Naive thymus-derived CD8-positive, alpha-beta T cell (primary cell): ENCODE data around the gene GMPPA. TPM values are rescaled to one million over a fixed set of nuclear protein-coding genes. Genes with fewer than 3 reads are reported as not detected.

Experiments
- ATAC-seq, 2 donors: fragments of 150-1000 bp; cut with Tn5 transposase in 1 of 2; sonication (Bioruptor Pico), chemical (Tn5 transposase) in 1 of 2; 1 replicate in 1 of 2; 2 replicates in 1 of 2; pipeline ENCODE4 v1.10.0; 2021; ENCODE audit warnings: mild to moderate bottlenecking in 2 of 2, moderate library complexity in 2 of 2
- POLR2A ChIA-PET: fragments of 350-600 bp; sonication (Branson Sonifier 250); formaldehyde crosslinking; loops from one replicate; lab custom pipeline; 2021; ENCODE audit warnings: antibody characterized with exemption; lab: Charles Lee
- DNase-seq, 10 donors: peaks; one replicate each; pipeline versions ENCODE4 v3.0.0 to v3.0.0-alpha.2; 2020 to 2022
- H3K27ac Mint-ChIP-seq, 10 donors: one replicate each; pipeline ENCODE4 v1.8.0; 2020 to 2022; ENCODE audit warnings: mild to moderate bottlenecking in 10 of 10, mixed read lengths in 10 of 10, moderate library complexity in 4 of 10, inconsistent platforms in 1 of 10
- H3K27me3 Mint-ChIP-seq, 5 donors: one replicate each; pipeline ENCODE4 v1.8.0; 2021 to 2022; ENCODE audit warnings: mixed read lengths in 5 of 5
- H3K36me3 Mint-ChIP-seq, 3 donors: one replicate each; pipeline ENCODE4 v1.8.0; 2020 to 2022; ENCODE audit warnings: mixed read lengths in 3 of 3, mild to moderate bottlenecking in 2 of 3, inconsistent platforms in 1 of 3
- H3K4me1 Mint-ChIP-seq, 4 donors: one replicate each; pipeline ENCODE4 v1.8.0; 2021 to 2022; ENCODE audit warnings: mixed read lengths in 4 of 4
- H3K4me3 Mint-ChIP-seq, 10 donors: one replicate each; pipeline ENCODE4 v1.8.0; 2020 to 2022; ENCODE audit warnings: mild to moderate bottlenecking in 10 of 10, mixed read lengths in 10 of 10, moderate library complexity in 6 of 10, inconsistent platforms in 1 of 10
- H3K9me3 Mint-ChIP-seq, 9 donors: one replicate each; pipeline ENCODE4 v1.8.0; 2020 to 2022; ENCODE audit warnings: mixed read lengths in 9 of 9, mild to moderate bottlenecking in 3 of 9, inconsistent platforms in 1 of 9, moderate library complexity in 1 of 9
- polyA plus RNA-seq, 3 donors: library from polyadenylated mRNA; unstranded; fragments of 300-500 nt; fragmentation: Illumina TruSeq; gene quantifications; one replicate each; pipeline ENCODE4 v1.2.3, GENCODE V29; 2021
- total RNA-seq, 8 experiments: library from RNA in 2 of 8; stranded (reverse) in 2 of 8; gene quantifications; one replicate each; pipeline ENCODE4 v1.2.3 and lab custom pipeline; 2021 to 2026

Gene GMPPA
- total and polyA plus RNA-seq, 5 experiments from 2014 or later, result 12.1 to 26.9 (median 22.0) TPM

DNA sequence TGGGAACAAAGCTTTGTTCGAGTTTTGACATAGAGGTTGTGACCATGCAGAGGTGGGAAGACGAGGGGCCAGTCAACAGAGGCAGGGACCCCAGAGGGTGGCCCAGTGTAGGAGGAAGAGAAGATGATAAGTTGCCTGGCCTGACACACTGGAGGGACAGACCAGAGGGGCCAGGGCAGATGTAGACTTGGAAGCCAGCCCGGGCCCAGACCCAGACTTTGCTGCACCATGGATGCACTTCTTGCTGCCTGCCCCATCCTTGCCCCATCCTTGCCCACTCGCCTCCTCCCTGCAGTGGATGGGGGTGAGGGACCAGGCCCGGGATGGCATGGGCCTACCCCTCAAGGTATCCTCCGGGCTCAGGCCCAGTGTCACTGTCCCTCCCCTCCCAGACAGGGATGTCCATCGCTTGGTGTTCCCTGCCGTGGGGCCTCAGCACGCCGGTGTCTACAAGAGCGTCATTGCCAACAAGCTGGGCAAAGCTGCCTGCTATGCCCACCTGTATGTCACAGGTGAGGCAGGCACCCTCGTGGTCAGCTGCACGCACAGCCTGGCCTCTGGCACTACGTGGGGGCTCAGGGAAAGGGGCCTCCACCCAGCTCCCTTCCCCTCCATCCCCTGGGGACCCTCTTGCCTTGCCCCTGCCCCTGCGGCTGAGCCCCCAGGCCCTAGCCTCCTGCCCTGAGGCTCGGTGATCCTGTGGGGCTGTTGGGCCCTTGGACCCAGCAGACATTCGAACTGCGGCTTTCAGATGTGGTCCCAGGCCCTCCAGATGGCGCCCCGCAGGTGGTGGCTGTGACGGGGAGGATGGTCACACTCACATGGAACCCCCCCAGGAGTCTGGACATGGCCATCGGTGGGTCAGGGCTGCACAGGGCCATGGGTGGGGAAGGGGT is 27.0 kb upstream of the GMPPA start:
- H3K4me3 Mint-ChIP-seq, result no peak overlapping the region

DNA sequence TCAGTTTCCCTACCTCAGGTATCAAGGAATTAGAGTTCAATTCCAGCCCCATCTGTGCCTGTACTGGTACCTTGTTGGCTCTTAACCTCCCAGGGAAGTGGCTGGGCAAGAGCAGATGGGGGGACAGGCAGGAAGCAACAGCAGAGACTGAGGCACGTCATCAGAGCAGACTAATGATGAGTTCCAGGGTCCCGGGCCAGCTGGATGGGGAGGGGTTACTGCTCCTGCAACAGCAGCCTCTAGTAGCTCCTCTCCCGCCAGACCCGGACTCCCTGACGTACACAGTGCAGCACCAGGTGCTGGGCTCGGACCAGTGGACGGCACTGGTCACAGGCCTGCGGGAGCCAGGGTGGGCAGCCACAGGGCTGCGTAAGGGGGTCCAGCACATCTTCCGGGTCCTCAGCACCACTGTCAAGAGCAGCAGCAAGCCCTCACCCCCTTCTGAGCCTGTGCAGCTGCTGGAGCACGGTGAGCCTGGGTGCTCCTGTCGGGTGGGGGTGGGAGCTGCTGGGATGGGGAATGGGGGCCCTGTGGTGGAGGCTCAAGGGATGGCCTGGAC is 26.0 kb upstream of the GMPPA start:
- no peak for ATAC-seq
- Mint-ChIP-seq H3K36me3 (peaks cover 0 to 21% (median 2%) of the 10 kb centered on the region in 3 donors), H3K4me3 (no peak overlapping the region), H3K27me3 (peaks cover 0 to 5% (median 0%) of the 10 kb centered on the region in 5 donors), H3K9me3 (no peaks in the 10 kb centered on the region), H3K27ac (no peak overlapping the region), H3K4me1 (peaks cover 4 to 9% (median 5%) of the 10 kb centered on the region in 4 donors)
- no peak for DNase-seq
- POLR2A ChIA-PET, result interaction anchor here (0.6 kb wide), 1 partner anchor 32 kb away, joined by 3 read pairs; no protein-coding TSS in a partner anchor

More for the DNA sequence above, 27.0 kb upstream of the GMPPA start:
- peaks cover 4 to 9% (median 5%) of the 10 kb centered on the region in 4 donors for H3K4me1 Mint-ChIP-seq
- DNase-seq (no peak), ATAC-seq (no peak)
- POLR2A ChIA-PET, result no interaction called here
- H3K36me3 Mint-ChIP-seq, result peaks cover 0 to 26% (median 2%) of the 10 kb centered on the region in 3 donors
- peaks cover 0 to 5% (median 0%) of the 10 kb centered on the region in 5 donors for H3K27me3 Mint-ChIP-seq
- H3K9me3 Mint-ChIP-seq, result no peaks in the 10 kb centered on the region
- peak overlapping the region in 2 of 10 donors; percentile 5 to 70 for H3K27ac Mint-ChIP-seq

DNA sequence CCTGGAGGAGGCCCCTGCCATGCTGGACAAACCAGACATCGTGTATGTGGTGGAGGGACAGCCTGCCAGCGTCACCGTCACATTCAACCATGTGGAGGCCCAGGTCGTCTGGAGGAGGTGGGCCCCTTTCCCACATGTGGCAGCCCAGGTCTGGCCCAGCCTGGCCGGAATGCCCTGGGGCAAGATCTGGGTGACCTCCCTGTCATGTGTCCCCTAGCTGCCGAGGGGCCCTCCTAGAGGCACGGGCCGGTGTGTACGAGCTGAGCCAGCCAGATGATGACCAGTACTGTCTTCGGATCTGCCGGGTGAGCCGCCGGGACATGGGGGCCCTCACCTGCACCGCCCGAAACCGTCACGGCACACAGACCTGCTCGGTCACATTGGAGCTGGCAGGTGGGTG is 25.2 kb upstream of the GMPPA start:
- Mint-ChIP-seq H3K4me1 (peaks cover 4 to 9% (median 5%) of the 10 kb centered on the region in 4 donors), H3K36me3 (peaks cover 0 to 21% (median 2%) of the 10 kb centered on the region in 3 donors), H3K27me3 (peaks cover 0 to 5% (median 0%) of the 10 kb centered on the region in 5 donors), H3K27ac (no peak overlapping the region), H3K9me3 (no peaks in the 10 kb centered on the region), H3K4me3 (no peak overlapping the region)
- no peak for DNase-seq
- no peak for ATAC-seq
- POLR2A ChIA-PET, result no interaction called here

DNA sequence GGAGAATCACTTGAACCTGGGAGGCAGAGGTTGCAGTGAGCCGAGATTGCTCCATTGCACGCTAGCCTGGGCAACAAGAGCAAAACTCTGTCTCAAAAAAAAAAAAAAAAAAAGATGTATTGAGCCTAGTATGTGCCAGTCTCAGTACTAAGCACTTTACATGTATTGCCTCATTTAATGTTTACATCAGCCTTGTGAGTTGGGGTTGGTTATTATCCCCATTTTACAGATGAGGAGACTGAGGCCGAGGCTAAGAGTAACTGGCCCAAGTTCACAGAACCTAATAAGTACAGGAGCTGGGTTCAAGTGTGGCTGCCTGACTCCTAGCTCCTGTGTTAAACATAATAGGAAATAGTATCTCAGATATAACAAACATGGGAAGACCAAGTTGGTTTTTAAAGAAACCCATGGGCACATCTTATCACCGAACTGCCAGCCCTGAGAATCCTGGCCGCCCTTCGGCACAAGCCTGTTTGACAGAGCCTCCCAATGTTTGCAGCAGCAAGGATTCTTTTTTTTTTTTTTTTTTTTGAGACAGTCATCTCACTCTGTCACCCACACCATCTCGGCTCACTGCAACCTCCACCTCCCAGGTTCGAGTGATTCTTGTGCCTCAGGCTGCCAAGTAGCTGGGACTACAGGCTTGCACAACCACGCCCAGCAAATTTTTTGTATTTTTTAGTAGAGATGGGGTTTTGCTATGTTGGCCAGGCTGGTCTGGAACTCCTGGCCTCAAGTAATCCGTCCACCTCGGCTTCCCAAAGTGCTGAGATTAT is 24.2 kb upstream of the GMPPA start:
- ATAC-seq, result no peak
- DNase-seq, result no peak
- H3K4me3 Mint-ChIP-seq, result no peak overlapping the region
- POLR2A ChIA-PET, result no interaction called here
- H3K4me1 Mint-ChIP-seq, result peaks cover 4 to 9% (median 5%) of the 10 kb centered on the region in 4 donors
- peaks cover 0 to 5% (median 0%) of the 10 kb centered on the region in 5 donors for H3K27me3 Mint-ChIP-seq
- no peak overlapping the region for H3K27ac Mint-ChIP-seq
- H3K9me3 Mint-ChIP-seq, result no peaks in the 10 kb centered on the region
- H3K36me3 Mint-ChIP-seq, result peaks cover 0 to 23% (median 2%) of the 10 kb centered on the region in 3 donors

DNA sequence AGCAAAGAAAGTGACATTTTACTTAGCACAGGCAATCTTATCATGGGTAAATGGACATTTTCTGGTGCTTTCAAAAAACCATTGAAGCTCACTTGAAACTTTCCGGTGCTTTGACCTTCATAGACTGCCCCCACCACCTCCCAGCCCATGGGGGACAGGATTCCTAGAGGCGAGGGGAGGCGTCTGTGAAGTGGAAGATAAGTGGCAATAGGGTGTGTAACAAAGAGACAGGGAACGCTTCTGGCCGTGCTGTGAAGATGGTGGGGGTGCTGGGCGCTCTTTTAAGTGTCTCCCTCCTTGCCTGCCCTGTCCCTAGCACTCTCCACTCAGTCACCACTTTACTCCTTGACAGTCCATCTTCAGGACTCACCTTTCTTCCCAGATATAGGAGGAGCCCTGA is 23.4 kb upstream of the GMPPA start:
- no peak overlapping the region for H3K4me3 Mint-ChIP-seq
- DNase-seq, result no peak
- POLR2A ChIA-PET, result no interaction called here
- peaks cover 4 to 10% (median 5%) of the 10 kb centered on the region in 4 donors for H3K4me1 Mint-ChIP-seq
- peaks cover 0 to 5% (median under 1%) of the 10 kb centered on the region in 5 donors for H3K27me3 Mint-ChIP-seq
- peaks cover 0 to 23% (median 2%) of the 10 kb centered on the region in 3 donors for H3K36me3 Mint-ChIP-seq
- H3K27ac Mint-ChIP-seq, result peak overlapping the region in 1 of 10 donors; percentile 34
- ATAC-seq, result no peak
- H3K9me3 Mint-ChIP-seq, result no peaks in the 10 kb centered on the region

DNA sequence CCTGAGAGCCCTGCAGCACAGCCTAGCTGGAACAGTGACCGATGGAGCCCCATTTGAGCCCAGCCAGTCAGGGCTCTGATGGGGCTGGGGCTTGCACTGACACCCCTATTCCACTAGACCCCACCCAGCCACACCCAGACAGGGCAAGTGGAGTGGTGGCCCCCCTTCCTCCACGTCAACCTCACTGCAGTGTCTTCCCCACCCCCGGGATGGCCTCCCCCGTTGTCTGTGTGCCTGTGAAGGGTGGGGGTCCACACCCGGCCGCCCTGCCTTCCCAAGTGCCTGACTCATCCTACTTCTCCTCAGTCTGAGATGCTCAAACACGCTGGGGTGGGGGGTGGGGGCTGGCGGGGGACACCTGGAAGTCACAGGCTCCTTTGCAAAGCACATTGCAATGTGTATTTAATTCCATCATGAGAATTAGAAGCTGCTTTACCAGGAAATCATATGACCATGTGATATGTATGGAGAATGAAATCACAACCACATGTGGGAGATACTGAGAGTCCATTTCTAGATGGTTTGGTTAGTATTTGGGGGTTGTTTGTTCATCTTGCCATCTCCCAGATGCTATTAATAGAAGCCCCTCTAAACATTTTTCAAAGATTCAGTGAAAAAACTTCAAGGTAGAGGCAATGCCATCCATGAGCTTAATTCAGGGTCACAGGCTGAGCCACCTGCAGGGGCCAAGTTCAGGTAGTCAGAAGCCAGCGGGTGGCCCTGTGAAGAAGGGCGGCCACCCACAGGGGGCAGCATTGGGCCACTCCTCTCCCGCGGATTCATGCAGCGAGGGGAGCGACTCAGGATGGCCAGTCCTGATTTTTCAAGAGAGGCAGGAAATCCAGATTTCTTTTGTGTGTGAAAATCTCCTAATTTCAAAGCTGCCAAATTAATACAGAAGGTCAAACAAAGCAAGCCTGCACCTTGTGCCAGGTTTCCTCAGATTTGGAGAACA is 22.7 kb upstream of the GMPPA start:
- H3K4me3 Mint-ChIP-seq, result no peak overlapping the region
- DNase-seq (peak; percentile 15 to 72 (median 46)), ATAC-seq (peak; percentile 78 to 88)
- peaks cover 0 to 24% (median 6%) of the 10 kb centered on the region in 3 donors for H3K36me3 Mint-ChIP-seq
- H3K4me1 Mint-ChIP-seq, result peaks cover 4 to 9% (median 5%) of the 10 kb centered on the region in 4 donors
- H3K9me3 Mint-ChIP-seq, result no peaks in the 10 kb centered on the region
- H3K27me3 Mint-ChIP-seq, result peaks cover 0 to 7% (median 3%) of the 10 kb centered on the region in 5 donors
- POLR2A ChIA-PET, result no interaction called here
- peak overlapping the region in 4 of 10 donors; percentile 31 to 59 (median 43) for H3K27ac Mint-ChIP-seq

DNA sequence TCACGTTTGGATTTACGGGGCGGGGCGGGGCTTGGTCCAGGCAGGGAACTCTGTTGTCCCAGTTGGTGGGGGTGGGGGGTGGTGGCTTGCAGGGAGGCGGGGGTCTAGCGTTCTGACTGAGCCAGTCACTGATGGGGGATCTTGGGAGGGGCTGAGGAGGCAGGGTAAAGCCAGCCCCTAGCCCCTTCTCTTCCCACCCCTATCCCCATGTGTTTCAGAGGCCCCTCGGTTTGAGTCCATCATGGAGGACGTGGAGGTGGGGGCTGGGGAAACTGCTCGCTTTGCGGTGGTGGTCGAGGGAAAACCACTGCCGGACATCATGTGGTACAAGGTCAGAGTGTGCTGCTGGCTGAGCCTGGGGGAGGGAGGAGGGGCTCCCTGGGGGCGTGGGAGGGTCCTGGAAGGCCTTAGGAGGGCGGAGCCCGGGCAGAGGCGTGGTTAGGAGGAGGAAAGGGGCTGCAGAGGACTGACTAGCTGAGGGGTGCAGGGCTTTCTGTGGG is 22.0 kb upstream of the GMPPA start:
- H3K4me1 Mint-ChIP-seq, result peaks cover 4 to 7% (median 5%) of the 10 kb centered on the region in 4 donors
- H3K9me3 Mint-ChIP-seq, result no peaks in the 10 kb centered on the region
- POLR2A ChIA-PET, result no interaction called here
- DNase-seq (no peak), ATAC-seq (no peak)
- peaks cover 4 to 21% (median 12%) of the 10 kb centered on the region in 3 donors for H3K36me3 Mint-ChIP-seq
- no peak overlapping the region for H3K27ac Mint-ChIP-seq
- no peak overlapping the region for H3K4me3 Mint-ChIP-seq
- H3K27me3 Mint-ChIP-seq, result peaks cover 2 to 15% (median 8%) of the 10 kb centered on the region in 5 donors

DNA sequence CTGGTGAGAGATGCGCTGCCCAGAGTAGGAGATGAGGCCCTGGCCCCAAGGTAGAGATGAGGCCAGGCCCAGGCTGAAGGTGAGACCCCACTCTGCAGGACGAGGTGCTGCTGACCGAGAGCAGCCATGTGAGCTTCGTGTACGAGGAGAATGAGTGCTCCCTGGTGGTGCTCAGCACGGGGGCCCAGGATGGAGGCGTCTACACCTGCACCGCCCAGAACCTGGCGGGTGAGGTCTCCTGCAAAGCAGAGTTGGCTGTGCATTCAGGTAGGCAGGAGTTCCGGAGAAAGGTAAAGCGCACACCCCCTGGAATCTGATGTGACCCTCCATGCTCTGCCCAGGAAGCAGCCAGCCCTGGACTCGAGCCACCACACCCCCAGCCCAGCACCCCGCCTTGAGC is 21.5 kb upstream of the GMPPA start:
- Mint-ChIP-seq H3K27ac (no peak overlapping the region), H3K4me3 (no peak overlapping the region), H3K36me3 (peaks cover 4 to 26% (median 12%) of the 10 kb centered on the region in 3 donors), H3K27me3 (peaks cover 2 to 19% (median 11%) of the 10 kb centered on the region in 5 donors), H3K9me3 (no peaks in the 10 kb centered on the region), H3K4me1 (peaks cover 4 to 7% (median 5%) of the 10 kb centered on the region in 4 donors)
- ATAC-seq (no peak), DNase-seq (no peak)
- POLR2A ChIA-PET, result no interaction called here

DNA sequence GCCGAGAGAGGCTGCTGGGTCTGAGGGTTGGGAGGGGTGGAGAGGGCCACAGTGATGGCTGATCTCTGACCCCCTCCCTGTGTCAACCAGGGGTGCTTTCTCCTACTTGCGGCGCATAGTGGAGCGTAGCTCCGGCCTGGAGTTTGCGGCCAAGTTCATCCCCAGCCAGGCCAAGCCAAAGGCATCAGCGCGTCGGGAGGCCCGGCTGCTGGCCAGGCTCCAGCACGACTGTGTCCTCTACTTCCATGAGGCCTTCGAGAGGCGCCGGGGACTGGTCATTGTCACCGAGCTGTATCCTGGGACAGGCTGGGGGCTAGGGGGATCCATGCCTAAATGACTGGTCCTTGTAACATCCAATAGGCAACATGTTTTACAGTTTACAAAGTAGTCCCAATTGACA is 20.9 kb upstream of the GMPPA start:
- ATAC-seq (no peak), DNase-seq (no peak)
- peaks cover 4 to 30% (median 12%) of the 10 kb centered on the region in 3 donors for H3K36me3 Mint-ChIP-seq
- peaks cover 4 to 7% (median 5%) of the 10 kb centered on the region in 4 donors for H3K4me1 Mint-ChIP-seq
- H3K4me3 Mint-ChIP-seq, result no peak overlapping the region
- no peaks in the 10 kb centered on the region for H3K9me3 Mint-ChIP-seq
- no peak overlapping the region for H3K27ac Mint-ChIP-seq
- POLR2A ChIA-PET, result no interaction called here
- peaks cover 3 to 25% (median 15%) of the 10 kb centered on the region in 5 donors for H3K27me3 Mint-ChIP-seq

DNA sequence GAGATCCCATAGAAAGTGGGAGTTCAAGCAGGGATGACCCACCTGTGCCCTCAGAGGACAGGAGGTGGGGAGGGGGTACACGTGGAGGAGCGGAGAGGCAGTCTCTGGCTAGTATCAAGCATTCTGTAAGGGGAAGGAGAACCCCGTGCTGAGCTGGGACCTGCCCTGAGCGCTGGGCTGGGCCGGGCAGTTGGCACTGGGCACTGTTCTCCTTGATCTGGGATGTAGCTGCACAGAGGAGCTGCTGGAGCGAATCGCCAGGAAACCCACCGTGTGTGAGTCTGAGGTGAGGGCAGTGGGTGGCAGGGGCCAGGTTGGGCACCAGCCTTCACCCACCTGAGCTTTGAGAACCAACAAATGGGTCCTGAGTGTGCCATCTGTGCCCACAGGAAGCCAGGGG is 19.8 kb upstream of the GMPPA start:
- ATAC-seq (no peak), DNase-seq (no peak)
- no peak overlapping the region for H3K4me3 Mint-ChIP-seq
- H3K27me3 Mint-ChIP-seq, result peaks cover 5 to 30% (median 18%) of the 10 kb centered on the region in 5 donors
- POLR2A ChIA-PET, result no interaction called here
- no peaks in the 10 kb centered on the region for H3K9me3 Mint-ChIP-seq
- peaks cover 4 to 29% (median 10%) of the 10 kb centered on the region in 3 donors for H3K36me3 Mint-ChIP-seq
- peaks cover 6 to 7% (median 7%) of the 10 kb centered on the region in 4 donors for H3K4me1 Mint-ChIP-seq
- H3K27ac Mint-ChIP-seq, result no peak overlapping the region

DNA sequence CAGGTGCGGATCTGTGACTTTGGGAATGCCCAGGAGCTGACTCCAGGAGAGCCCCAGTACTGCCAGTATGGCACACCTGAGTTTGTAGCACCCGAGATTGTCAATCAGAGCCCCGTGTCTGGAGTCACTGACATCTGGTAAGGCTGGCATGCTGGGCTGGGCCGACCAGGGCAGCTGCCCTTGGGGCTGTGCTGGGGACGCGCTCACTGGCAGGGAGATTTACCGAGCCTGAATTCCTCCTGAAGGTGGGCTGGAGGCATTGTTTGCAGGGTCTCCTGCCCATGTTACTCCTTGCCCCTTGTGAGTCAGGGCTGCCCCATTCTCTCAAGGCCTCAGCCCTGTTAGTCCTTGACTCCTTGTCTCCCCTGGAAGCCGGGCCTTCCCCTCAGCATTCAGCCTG is 18.7 kb upstream of the GMPPA start:
- POLR2A ChIA-PET, result no interaction called here
- no peak overlapping the region for H3K4me3 Mint-ChIP-seq
- H3K27me3 Mint-ChIP-seq, result peaks cover 5 to 30% (median 21%) of the 10 kb centered on the region in 5 donors
- DNase-seq, result no peak
- peaks cover 8 to 12% (median 11%) of the 10 kb centered on the region in 4 donors for H3K4me1 Mint-ChIP-seq
- no peak overlapping the region for H3K27ac Mint-ChIP-seq
- peaks cover 4 to 23% (median 10%) of the 10 kb centered on the region in 3 donors for H3K36me3 Mint-ChIP-seq
- no peak for ATAC-seq
- no peaks in the 10 kb centered on the region for H3K9me3 Mint-ChIP-seq
